Activated B cell treated with CpG ODN at 0.5 μM for 24 hours (primary cell): Measurements from ENCODE around the gene METTL23. TPM values are rescaled to one million over a fixed set of nuclear protein-coding genes. Genes with fewer than 3 reads are reported as not detected.

ENCODE experiments used
- ATAC-seq: fragments of 200-7000 bp; cut with Tn5 transposase; one replicate; pipeline ENCODE4 v1.10.0; 2021; ENCODE audit warnings: low read depth, mild to moderate bottlenecking, moderate library complexity
- CTCF ChIA-PET: fragments of 350-600 bp; sonication (Branson Sonifier 250); formaldehyde crosslinking; loops from one replicate; lab custom pipeline; 2021; ENCODE audit warnings: antibody characterized with exemption; lab: Charles Lee
- POLR2A ChIA-PET: fragments of 350-600 bp; sonication (Branson Sonifier 250); formaldehyde crosslinking; loops from one replicate; lab custom pipeline; 2021; ENCODE audit warnings: antibody characterized with exemption; lab: Charles Lee
- DNase-seq: peaks from one replicate; pipeline ENCODE4 v3.0.0; 2022
- H3K27ac Mint-ChIP-seq: one replicate; pipeline ENCODE4 v1.8.0; 2020; ENCODE audit warnings: mixed read lengths
- H3K27me3 Mint-ChIP-seq: one replicate; pipeline ENCODE4 v1.8.0; 2021; ENCODE audit warnings: mixed read lengths
- H3K36me3 Mint-ChIP-seq: one replicate; pipeline ENCODE4 v1.8.0; 2021; ENCODE audit warnings: low read depth, mixed read lengths
- H3K4me1 Mint-ChIP-seq: one replicate; pipeline ENCODE4 v1.8.0; 2021; ENCODE audit warnings: mixed read lengths
- H3K4me3 Mint-ChIP-seq: one replicate; pipeline ENCODE4 v1.8.0; 2020; ENCODE audit warnings: mild to moderate bottlenecking, mixed read lengths
- H3K9me3 Mint-ChIP-seq: one replicate; pipeline ENCODE4 v1.8.0; 2020; ENCODE audit warnings: mixed read lengths
- CTCF ChIP-seq: fragments of 200-600 bp; IDR thresholded peaks from one replicate; pipeline ENCODE4 v1.8.0; 2022; ENCODE audit warnings: antibody characterized with exemption, mild to moderate bottlenecking
- intact Hi-C: fragments of 100-400 bp; cut with micrococcal nuclease; formaldehyde crosslinking; loops from one replicate; pipeline ENCODE4 v1.15.1; 2024
- total RNA-seq: library from RNA; stranded (reverse); gene quantifications from 2 replicates; pipeline ENCODE4 v1.2.3, GENCODE V29; 2022

The METTL23 gene
- total RNA-seq, 1 donor from 2014 or later = 56.0 TPM

- intact Hi-C loops = no loop called here
- CTCF ChIA-PET = no interaction called here
- POLR2A ChIA-PET = interaction anchor here (0.7 kb wide), 3 partner anchors 57 to 257 kb away, joined by 5 to 6 read pairs (median 6); no protein-coding TSS in a partner anchor
Observed at GRCh38 chr17:76753061-76753961, 26.7 kb downstream of the METTL23 start.

GRCh38 chr17:76755285-76755684, 28.6 kb downstream of the METTL23 start:
- Mint-ChIP-seq H3K36me3 (peaks cover 29% of the 10 kb centered on the region), H3K4me1 (peaks cover 11% of the 10 kb centered on the region), H3K9me3 (no peaks in the 10 kb centered on the region), H3K4me3 (no peak overlapping the region), H3K27ac (no peak overlapping the region), H3K27me3 (no peaks in the 10 kb centered on the region)
- ChIA-PET CTCF (no interaction called here), POLR2A (no interaction called here)
- ATAC-seq = no peak
- no peak for TF ChIP-seq CTCF
- DNase-seq = no peak
- intact Hi-C loops = no loop called here

More at GRCh38 chr17:76753061-76753961, 26.7 kb downstream of the METTL23 start:
- peaks cover 11% of the 10 kb centered on the region for H3K4me1 Mint-ChIP-seq
- no peaks in the 10 kb centered on the region for H3K27me3 Mint-ChIP-seq
- H3K36me3 Mint-ChIP-seq = peaks cover 35% of the 10 kb centered on the region
- no peak overlapping the region for H3K27ac Mint-ChIP-seq
- ATAC-seq (no peak), DNase-seq (no peak)
- no peak for TF ChIP-seq CTCF
- no peak overlapping the region for H3K4me3 Mint-ChIP-seq
- H3K9me3 Mint-ChIP-seq = no peaks in the 10 kb centered on the region

GRCh38 chr17:76757256-76757655, 30.6 kb downstream of the METTL23 start:
- H3K9me3 Mint-ChIP-seq = no peaks in the 10 kb centered on the region
- H3K27me3 Mint-ChIP-seq = no peaks in the 10 kb centered on the region
- no peak for DNase-seq
- ChIA-PET CTCF (no interaction called here), POLR2A (no interaction called here)
- peaks cover 8% of the 10 kb centered on the region for H3K4me1 Mint-ChIP-seq
- no peak overlapping the region for H3K27ac Mint-ChIP-seq
- TF ChIP-seq CTCF = no peak
- no peak for ATAC-seq
- H3K4me3 Mint-ChIP-seq = no peak overlapping the region
- peaks cover 28% of the 10 kb centered on the region for H3K36me3 Mint-ChIP-seq
- intact Hi-C loops = no loop called here

GRCh38 chr17:76758570-76758969, 31.9 kb downstream of the METTL23 start:
- peaks cover 1% of the 10 kb centered on the region for H3K4me1 Mint-ChIP-seq
- intact Hi-C loops = no loop called here
- POLR2A ChIA-PET = no interaction called here

More at GRCh38 chr17:76758570-76758969, 31.9 kb downstream of the METTL23 start:
- Mint-ChIP-seq H3K27me3 (no peaks in the 10 kb centered on the region), H3K27ac (no peak overlapping the region), H3K9me3 (no peaks in the 10 kb centered on the region), H3K36me3 (peaks cover 26% of the 10 kb centered on the region), H3K4me3 (no peak overlapping the region)
- DNase-seq (no peak), ATAC-seq (no peak)
- no peak for TF ChIP-seq CTCF
- CTCF ChIA-PET = no interaction called here
